Fibroblast of lung (primary cell): ENCODE results near the gene IGFALS. TPM values are rescaled to one million over a fixed set of nuclear protein-coding genes. Genes with fewer than 3 reads are reported as not detected.
"Not testable (repeated sequence)": the region's sequence is repeated elsewhere in the genome, so short reads cannot be mapped to it uniquely, and the experiment has no call there.

Experiments used
- DNase-seq, 2 donors: peaks; one replicate each; pipeline versions ENCODE4 v3.0.0 to v3.0.0-alpha.2; 2010; ENCODE audit warnings: low read depth in 2 of 2
- H2AFZ ChIP-seq: 2 replicates; pipeline ENCODE4 v1.5.1; 2012; ENCODE audit warnings: low read length, control low read depth, inconsistent platforms
- H3K27ac ChIP-seq: 2 replicates; pipeline ENCODE4 v1.5.1; 2011; ENCODE audit warnings: low read length, control low read depth; ENCODE audit not compliant: insufficient read depth
- H3K27me3 ChIP-seq: 2 replicates; pipeline ENCODE4 v1.5.1; 2011; ENCODE audit warnings: mild to moderate bottlenecking, low read length; ENCODE audit not compliant: control insufficient read depth, insufficient read depth
- H3K36me3 ChIP-seq: 2 replicates; pipeline ENCODE4 v1.5.1; 2011; ENCODE audit warnings: low read length; ENCODE audit not compliant: control insufficient read depth, insufficient read depth
- H3K4me1 ChIP-seq: 2 replicates; pipeline ENCODE4 v1.5.1; 2011; ENCODE audit warnings: low read length; ENCODE audit not compliant: control insufficient read depth, insufficient read depth; ENCODE audit errors: extremely low read depth
- H3K4me2 ChIP-seq: 2 replicates; pipeline ENCODE4 v1.5.1; 2011; ENCODE audit warnings: low read length, control low read depth; ENCODE audit not compliant: insufficient read depth; ENCODE audit errors: extremely low read depth
- H3K4me3 ChIP-seq, 4 experiments: fragments of 200-600 bp in 1 of 4; sonication (generic) in 1 of 4; replicated peaks in 1 of 4; 2 replicates each; pipeline ENCODE4 v1.5.1; 2011 to 2016; ENCODE audit warnings: low read length in 4 of 4, low read depth in 3 of 4, mild to moderate bottlenecking in 3 of 4, control low read depth in 2 of 4, inconsistent platforms in 1 of 4, mixed read lengths in 1 of 4; ENCODE audit not compliant: insufficient read depth in 1 of 4; ENCODE audit errors: control extremely low read depth in 1 of 4
- H3K79me2 ChIP-seq: 2 replicates; pipeline ENCODE4 v1.5.1; 2012; ENCODE audit warnings: mild to moderate bottlenecking, low read length, inconsistent platforms; ENCODE audit not compliant: control insufficient read depth, insufficient read depth
- H3K9ac ChIP-seq: 2 replicates; pipeline ENCODE4 v1.5.1; 2011; ENCODE audit warnings: mild to moderate bottlenecking, low read length, control low read depth; ENCODE audit not compliant: insufficient read depth
- H3K9me3 ChIP-seq: 2 replicates; pipeline ENCODE4 v1.5.1; 2012; ENCODE audit warnings: low read depth, low read length; ENCODE audit not compliant: control insufficient read depth, insufficient read depth
- H4K20me1 ChIP-seq: 2 replicates; pipeline ENCODE4 v1.5.1; 2011; ENCODE audit warnings: low read length; ENCODE audit not compliant: control insufficient read depth, insufficient read depth; ENCODE audit errors: extremely low read depth
- CTCF ChIP-seq, 2 donors: IDR thresholded peaks in 1 of 2; conservative IDR thresholded peaks in 1 of 2; 1 replicate in 1 of 2; 2 replicates in 1 of 2; pipeline ENCODE4 v1.5.1; 2011 to 2012; ENCODE audit warnings: low read length in 2 of 2, control low read depth in 1 of 2, inconsistent platforms in 1 of 2, low read depth in 1 of 2, mild to moderate bottlenecking in 1 of 2
- EZH2 ChIP-seq: IDR thresholded peaks from 2 replicates; pipeline ENCODE4 v1.5.1; 2012; ENCODE audit warnings: low read length, control low read depth, mild to moderate bottlenecking; ENCODE audit errors: missing control alignments
- polyA plus RNA-seq, 2 donors: library from polyadenylated mRNA; depleted of rRNA in 1 of 2; stranded (reverse) in 1 of 2; unstranded in 1 of 2; fragments of >200 nt; gene quantifications; 2 replicates each; pipeline ENCODE4 v1.2.1, GENCODE V29; 2011 to 2012; ENCODE audit warnings: missing spikeins in 1 of 2
- total RNA-seq: library from RNA; depleted of rRNA; stranded (reverse); fragments of >200 nt; gene quantifications from 2 replicates; pipeline ENCODE4 v1.2.1, GENCODE V29; 2014

IGFALS gene
- total and polyA plus RNA-seq, 2 donors (not counting 1 experiment from before 2014, with no cell fraction given): not detected

GRCh38 chr16:1808691-1809090 lies 15.2 kb upstream of the IGFALS start:
- no peak overlapping the region for H3K9ac ChIP-seq
- H3K27ac ChIP-seq: no peak overlapping the region
- TF ChIP-seq EZH2: no peak
- TF ChIP-seq CTCF (conservative IDR thresholded peaks at IDR 0.05 in 1 of 2, IDR thresholded peaks at IDR 0.05 in 1 of 2; ENCODE audit: low read depth in 1 of 2, low read length in 2 of 2): no peak

GRCh38 chr16:1807626-1808025 lies 14.1 kb upstream of the IGFALS start:
- Histone ChIP-seq H3K79me2 (no peaks in the 10 kb centered on the region), H3K36me3 (peaks cover 5% of the 10 kb centered on the region), H3K27ac (no peak overlapping the region), H2AFZ (no peak overlapping the region), H3K27me3 (no peaks in the 10 kb centered on the region), H3K4me2 (no peak overlapping the region), H4K20me1 (no peaks in the 10 kb centered on the region), H3K9ac (no peak overlapping the region), H3K4me1 (no peaks in the 10 kb centered on the region), H3K4me3 (no peak overlapping the region), H3K9me3 (no peaks in the 10 kb centered on the region)
- no peak for TF ChIP-seq EZH2
- no peak for TF ChIP-seq CTCF (conservative IDR thresholded peaks at IDR 0.05 in 1 of 2, IDR thresholded peaks at IDR 0.05 in 1 of 2; ENCODE audit: low read depth in 1 of 2, low read length in 2 of 2)
- no peak for DNase-seq

More at GRCh38 chr16:1808691-1809090, 15.2 kb upstream of the IGFALS start:
- peaks cover 3% of the 10 kb centered on the region for H3K4me1 ChIP-seq
- H2AFZ ChIP-seq: no peak overlapping the region
- no peak overlapping the region for H3K4me3 ChIP-seq
- no peaks in the 10 kb centered on the region for H3K79me2 ChIP-seq
- no peaks in the 10 kb centered on the region for H3K27me3 ChIP-seq
- no peaks in the 10 kb centered on the region for H4K20me1 ChIP-seq
- H3K36me3 ChIP-seq: peaks cover 5% of the 10 kb centered on the region
- no peak overlapping the region for H3K4me2 ChIP-seq
- no peak for DNase-seq
- no peaks in the 10 kb centered on the region for H3K9me3 ChIP-seq

GRCh38 chr16:1800701-1801100 lies 7.2 kb upstream of the IGFALS start:
- TF ChIP-seq EZH2 (no peak), CTCF (conservative IDR thresholded peaks at IDR 0.05 in 1 of 2, IDR thresholded peaks at IDR 0.05 in 1 of 2; ENCODE audit: low read depth in 1 of 2, low read length in 2 of 2) (no peak)
- DNase-seq: no peak
- no peaks in the 10 kb centered on the region for H3K4me1 ChIP-seq
- no peaks in the 10 kb centered on the region for H3K36me3 ChIP-seq
- H3K9ac ChIP-seq: no peak overlapping the region
- no peak overlapping the region for H3K4me3 ChIP-seq
- no peaks in the 10 kb centered on the region for H4K20me1 ChIP-seq
- H2AFZ ChIP-seq: no peak overlapping the region
- no peaks in the 10 kb centered on the region for H3K27me3 ChIP-seq
- H3K9me3 ChIP-seq: no peaks in the 10 kb centered on the region
- no peak overlapping the region for H3K4me2 ChIP-seq
- H3K27ac ChIP-seq: no peak overlapping the region
- H3K79me2 ChIP-seq: no peaks in the 10 kb centered on the region

- H3K4me1 ChIP-seq, H3K79me2 ChIP-seq, H2AFZ ChIP-seq, DNase-seq, H3K27me3 ChIP-seq, H3K4me2 ChIP-seq, H4K20me1 ChIP-seq, H3K36me3 ChIP-seq, H3K9me3 ChIP-seq, H3K9ac ChIP-seq, H3K4me3 ChIP-seq, H3K27ac ChIP-seq: not testable (repeated sequence)
Observed at GRCh38 chr16:1799263-1799662, 5.8 kb upstream of the IGFALS start.
